ENCODE results near the gene IDI2.
A peak's percentile ranks its signal among the peaks of the same experiment; 100 is the strongest.

Gene IDI2

DNA sequence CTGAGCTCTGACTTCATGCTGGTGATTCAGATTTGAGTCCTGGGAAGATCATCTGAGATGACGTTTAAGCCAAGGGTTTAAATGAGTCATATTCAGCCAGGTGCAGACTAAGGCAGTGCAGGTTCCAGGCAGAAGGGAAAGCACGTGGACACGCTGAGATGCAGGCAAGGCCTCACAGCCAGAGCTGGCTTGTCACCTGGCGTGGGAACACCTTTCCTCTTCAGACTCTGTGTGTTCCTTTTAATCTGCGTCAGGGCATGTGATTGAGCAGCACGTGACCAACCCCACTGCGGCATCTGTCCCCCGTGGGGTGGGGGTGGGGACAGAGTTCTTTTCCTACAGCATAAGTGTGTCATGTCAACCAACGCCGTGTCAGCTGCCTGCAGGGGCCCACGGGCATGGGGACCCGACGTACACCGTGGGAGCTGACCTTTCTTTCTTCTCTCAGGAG is 10.7 kb upstream of the IDI2 start:
- peak; percentile 84 for DNase-seq (ENCODE audit: low read depth)

DNA sequence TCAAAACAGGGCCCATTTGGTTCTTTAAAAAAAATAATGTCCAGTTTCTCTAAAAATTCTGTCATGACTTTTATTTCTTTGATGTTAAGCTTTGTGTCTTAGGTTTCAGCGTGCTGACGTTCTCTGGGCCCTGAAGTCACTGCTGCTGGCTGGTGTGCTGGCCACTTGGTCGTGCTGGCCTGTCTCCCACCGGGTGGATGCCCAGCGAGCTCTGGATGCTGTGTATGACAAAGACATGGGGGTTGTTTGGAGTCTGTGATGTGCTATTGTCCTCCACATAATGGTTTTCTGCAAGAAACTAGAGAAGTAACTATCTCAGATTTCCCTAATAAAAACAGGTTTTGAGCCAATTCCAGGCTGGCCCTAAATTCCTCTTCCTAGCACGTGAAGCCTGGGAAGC is 9.5 kb upstream of the IDI2 start:
- no peak overlapping the region for H3K4me3 ChIP-seq (ENCODE audit: low read depth, low read length)
- no peak for TF ChIP-seq CTCF (conservative IDR thresholded peaks at IDR 0.05; ENCODE audit: low read depth, low read length)
- DNase-seq (ENCODE audit: low read depth), result no peak

More for the DNA sequence above, 10.7 kb upstream of the IDI2 start:
- H3K4me3 ChIP-seq (ENCODE audit: low read depth, low read length), result no peak overlapping the region
- no peak for TF ChIP-seq CTCF (conservative IDR thresholded peaks at IDR 0.05; ENCODE audit: low read depth, low read length)

GRCh38 chr10:1034758-1035157 is 9.1 kb upstream of the IDI2 start:
- TF ChIP-seq CTCF (conservative IDR thresholded peaks at IDR 0.05; ENCODE audit: low read depth, low read length), result no peak
- DNase-seq (ENCODE audit: low read depth), result peak; percentile 42
- H3K4me3 ChIP-seq (ENCODE audit: low read depth, low read length), result no peak overlapping the region

DNA sequence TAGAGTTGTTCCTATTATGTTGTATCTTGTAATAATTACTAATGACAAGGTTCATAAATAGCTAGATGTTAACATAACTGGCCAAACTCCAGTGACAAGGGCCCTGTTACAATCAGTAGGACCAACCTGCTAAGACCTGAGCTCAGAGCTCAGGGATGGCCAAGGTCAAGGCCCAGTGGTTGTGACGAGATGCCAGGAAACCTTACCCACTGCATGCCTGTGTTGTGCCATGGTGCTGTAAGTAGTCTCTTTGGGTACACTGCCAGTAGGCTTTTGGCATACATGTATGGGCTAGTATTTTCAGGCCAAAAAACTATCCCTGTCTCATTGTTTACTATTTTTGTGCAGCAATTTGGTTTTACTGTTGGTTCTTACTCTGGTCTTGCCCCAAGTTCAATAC is 7.9 kb upstream of the IDI2 start:
- no peak for DNase-seq (ENCODE audit: low read depth)
- no peak for TF ChIP-seq CTCF (conservative IDR thresholded peaks at IDR 0.05; ENCODE audit: low read depth, low read length)
- H3K4me3 ChIP-seq (ENCODE audit: low read depth, low read length), result no peak overlapping the region

DNA sequence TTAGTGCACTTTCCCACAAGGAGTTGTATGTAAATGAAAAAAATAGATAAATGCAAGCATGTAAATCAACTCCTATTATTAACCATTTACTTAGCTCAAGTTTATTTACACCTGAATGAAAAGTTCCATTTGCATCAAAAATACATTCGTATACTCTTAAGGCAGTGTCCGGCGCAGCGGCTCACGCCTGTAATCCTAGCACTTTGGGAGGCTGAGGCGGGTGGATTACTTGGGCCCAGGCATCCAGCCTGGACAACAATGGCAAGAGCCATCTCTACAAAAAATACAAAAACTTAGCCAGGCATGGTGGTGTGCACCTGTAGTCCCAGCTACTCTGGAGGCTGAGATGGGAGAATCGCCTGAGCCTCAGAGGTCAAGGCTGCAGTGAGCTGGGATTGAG is 4.2 kb upstream of the IDI2 start:
- H3K4me3 ChIP-seq (ENCODE audit: low read depth, low read length), result no peak overlapping the region
- TF ChIP-seq CTCF (conservative IDR thresholded peaks at IDR 0.05; ENCODE audit: low read depth, low read length), result no peak
- DNase-seq (ENCODE audit: low read depth), result no peak

- TF ChIP-seq CTCF (conservative IDR thresholded peaks at IDR 0.05; ENCODE audit: low read depth, low read length), result no peak
- no peak overlapping the region for H3K4me3 ChIP-seq (ENCODE audit: low read depth, low read length)
- no peak for DNase-seq (ENCODE audit: low read depth)
Observed at GRCh38 chr10:1026578-1026977, 919 bp upstream of the IDI2 start.

- DNase-seq (ENCODE audit: low read depth), result no peak
- TF ChIP-seq CTCF (conservative IDR thresholded peaks at IDR 0.05; ENCODE audit: low read depth, low read length), result no peak
- H3K4me3 ChIP-seq (ENCODE audit: low read depth, low read length), result no peak overlapping the region
Observed at GRCh38 chr10:1024103-1024502, 1.6 kb downstream of the IDI2 start.
